ENCODE data around the gene ST6GAL1.
A peak's percentile ranks its signal among the peaks of the same experiment; 100 is the strongest.
"Not testable (repeated sequence)": the region's sequence is repeated elsewhere in the genome, so short reads cannot be mapped to it uniquely, and the experiment has no call there.

Gene ST6GAL1

GRCh38 chr3:186969607-186970006, 39.3 kb downstream of the ST6GAL1 start:
- Mint-ChIP-seq H3K27me3 (no peaks in the 10 kb centered on the region), H3K9me3 (no peaks in the 10 kb centered on the region), H3K4me3 (no peak overlapping the region), H3K36me3 (ENCODE audit: insufficient read depth) (peaks cover 68% of the 10 kb centered on the region), H3K27ac (ENCODE audit: low read depth) (peak overlapping the region; percentile 87), H3K4me1 (peaks cover 54% of the 10 kb centered on the region)
- no peak for DNase-seq (ENCODE audit: low spot score in 2 of 2)
- no peak for ATAC-seq (replicated peaks; ENCODE audit: extremely low read depth, poor library complexity, severe bottlenecking)

- peak overlapping the region; percentile 16 for H3K27ac Mint-ChIP-seq (ENCODE audit: low read depth)
- ATAC-seq (replicated peaks; ENCODE audit: extremely low read depth, poor library complexity, severe bottlenecking); DNase-seq (ENCODE audit: low spot score in 2 of 2); H3K9me3 Mint-ChIP-seq; H3K4me3 Mint-ChIP-seq; H3K27me3 Mint-ChIP-seq: not testable (repeated sequence)
- peaks cover 63% of the 10 kb centered on the region for H3K4me1 Mint-ChIP-seq
- H3K36me3 Mint-ChIP-seq (ENCODE audit: insufficient read depth), result peaks cover 64% of the 10 kb centered on the region
These were observed 40.8 kb downstream of the ST6GAL1 start for GRCh38 chr3:186971106-186971505.

GRCh38 chr3:186971578-186971977, 41.3 kb downstream of the ST6GAL1 start:
- ATAC-seq (replicated peaks; ENCODE audit: extremely low read depth, poor library complexity, severe bottlenecking) (no peak), DNase-seq (ENCODE audit: low spot score in 2 of 2) (no peak)
- peaks cover 64% of the 10 kb centered on the region for H3K36me3 Mint-ChIP-seq (ENCODE audit: insufficient read depth)

GRCh38 chr3:186973702-186974101, 43.4 kb downstream of the ST6GAL1 start:
- no peaks in the 10 kb centered on the region for H3K9me3 Mint-ChIP-seq
- peaks cover 56% of the 10 kb centered on the region for H3K36me3 Mint-ChIP-seq (ENCODE audit: insufficient read depth)
- peak overlapping the region; percentile 51 for H3K27ac Mint-ChIP-seq (ENCODE audit: low read depth)
- no peak for ATAC-seq (replicated peaks; ENCODE audit: extremely low read depth, poor library complexity, severe bottlenecking)
- no peaks in the 10 kb centered on the region for H3K27me3 Mint-ChIP-seq
- H3K4me3 Mint-ChIP-seq, result no peak overlapping the region
- DNase-seq (ENCODE audit: low spot score in 2 of 2), result no peak
- H3K4me1 Mint-ChIP-seq, result peaks cover 49% of the 10 kb centered on the region

More at GRCh38 chr3:186971578-186971977, 41.3 kb downstream of the ST6GAL1 start:
- peak overlapping the region; percentile 16 for H3K27ac Mint-ChIP-seq (ENCODE audit: low read depth)
- H3K4me3 Mint-ChIP-seq, result no peak overlapping the region
- no peaks in the 10 kb centered on the region for H3K9me3 Mint-ChIP-seq
- no peaks in the 10 kb centered on the region for H3K27me3 Mint-ChIP-seq
- peaks cover 63% of the 10 kb centered on the region for H3K4me1 Mint-ChIP-seq

- DNase-seq (ENCODE audit: low spot score in 2 of 2) (no peak), ATAC-seq (replicated peaks; ENCODE audit: extremely low read depth, poor library complexity, severe bottlenecking) (no peak)
- H3K9me3 Mint-ChIP-seq, result no peaks in the 10 kb centered on the region
- H3K27me3 Mint-ChIP-seq, result no peaks in the 10 kb centered on the region
- peaks cover 50% of the 10 kb centered on the region for H3K4me1 Mint-ChIP-seq
- peaks cover 53% of the 10 kb centered on the region for H3K36me3 Mint-ChIP-seq (ENCODE audit: insufficient read depth)
- no peak overlapping the region for H3K4me3 Mint-ChIP-seq
- peak overlapping the region; percentile 7 for H3K27ac Mint-ChIP-seq (ENCODE audit: low read depth)
These were observed 44.5 kb downstream of the ST6GAL1 start for GRCh38 chr3:186974824-186975313.

- H3K36me3 Mint-ChIP-seq (ENCODE audit: insufficient read depth), result peaks cover 50% of the 10 kb centered on the region
- no peaks in the 10 kb centered on the region for H3K9me3 Mint-ChIP-seq
- no peak for ATAC-seq (replicated peaks; ENCODE audit: extremely low read depth, poor library complexity, severe bottlenecking)
- peaks cover 52% of the 10 kb centered on the region for H3K4me1 Mint-ChIP-seq
- peak overlapping the region; percentile 7 for H3K27ac Mint-ChIP-seq (ENCODE audit: low read depth)
- DNase-seq (ENCODE audit: low spot score in 2 of 2), result no peak
- no peaks in the 10 kb centered on the region for H3K27me3 Mint-ChIP-seq
- H3K4me3 Mint-ChIP-seq, result no peak overlapping the region
These were observed 45.4 kb downstream of the ST6GAL1 start for GRCh38 chr3:186975726-186976125.

GRCh38 chr3:186976837-186977750, 46.8 kb downstream of the ST6GAL1 start:
- no peaks in the 10 kb centered on the region for H3K27me3 Mint-ChIP-seq
- H3K27ac Mint-ChIP-seq (ENCODE audit: low read depth), result no peak overlapping the region
- no peak for DNase-seq (ENCODE audit: low spot score in 2 of 2)
- H3K9me3 Mint-ChIP-seq, result no peaks in the 10 kb centered on the region
- peaks cover 58% of the 10 kb centered on the region for H3K4me1 Mint-ChIP-seq
- no peak overlapping the region for H3K4me3 Mint-ChIP-seq
- H3K36me3 Mint-ChIP-seq (ENCODE audit: insufficient read depth), result peaks cover 50% of the 10 kb centered on the region
- ATAC-seq (replicated peaks; ENCODE audit: extremely low read depth, poor library complexity, severe bottlenecking), result no peak

GRCh38 chr3:186978712-186979111, 48.4 kb downstream of the ST6GAL1 start:
- Mint-ChIP-seq H3K4me3 (no peak overlapping the region), H3K9me3 (no peaks in the 10 kb centered on the region), H3K4me1 (peaks cover 55% of the 10 kb centered on the region), H3K27ac (ENCODE audit: low read depth) (peak overlapping the region; percentile 72), H3K36me3 (ENCODE audit: insufficient read depth) (peaks cover 49% of the 10 kb centered on the region), H3K27me3 (no peaks in the 10 kb centered on the region)
- ATAC-seq (replicated peaks; ENCODE audit: extremely low read depth, poor library complexity, severe bottlenecking) (no peak), DNase-seq (ENCODE audit: low spot score in 2 of 2) (no peak)

- H3K36me3 Mint-ChIP-seq (ENCODE audit: insufficient read depth), result peaks cover 48% of the 10 kb centered on the region
- ATAC-seq (replicated peaks; ENCODE audit: extremely low read depth, poor library complexity, severe bottlenecking) (no peak), DNase-seq (ENCODE audit: low spot score in 2 of 2) (no peak)
- H3K27ac Mint-ChIP-seq (ENCODE audit: low read depth), result no peak overlapping the region
- H3K4me1 Mint-ChIP-seq, result peaks cover 59% of the 10 kb centered on the region
- H3K27me3 Mint-ChIP-seq, result no peaks in the 10 kb centered on the region
- H3K9me3 Mint-ChIP-seq, result no peaks in the 10 kb centered on the region
- no peak overlapping the region for H3K4me3 Mint-ChIP-seq
These were observed 49.5 kb downstream of the ST6GAL1 start for GRCh38 chr3:186979852-186980251.

GRCh38 chr3:186980989-186981388, 50.7 kb downstream of the ST6GAL1 start:
- peaks cover 52% of the 10 kb centered on the region for H3K4me1 Mint-ChIP-seq
- H3K4me3 Mint-ChIP-seq, result no peak overlapping the region
- no peaks in the 10 kb centered on the region for H3K9me3 Mint-ChIP-seq
- ATAC-seq (replicated peaks; ENCODE audit: extremely low read depth, poor library complexity, severe bottlenecking) (no peak), DNase-seq (ENCODE audit: low spot score in 2 of 2) (no peak)
- H3K27me3 Mint-ChIP-seq, result no peaks in the 10 kb centered on the region
- peaks cover 46% of the 10 kb centered on the region for H3K36me3 Mint-ChIP-seq (ENCODE audit: insufficient read depth)
- H3K27ac Mint-ChIP-seq (ENCODE audit: low read depth), result peak overlapping the region; percentile 11

GRCh38 chr3:186983659-186984058, 53.3 kb downstream of the ST6GAL1 start:
- Mint-ChIP-seq H3K9me3 (no peaks in the 10 kb centered on the region), H3K36me3 (ENCODE audit: insufficient read depth) (peaks cover 40% of the 10 kb centered on the region), H3K27ac (ENCODE audit: low read depth) (peak overlapping the region; percentile 30), H3K4me1 (peaks cover 71% of the 10 kb centered on the region), H3K4me3 (no peak overlapping the region), H3K27me3 (no peaks in the 10 kb centered on the region)
- no peak for ATAC-seq (replicated peaks; ENCODE audit: extremely low read depth, poor library complexity, severe bottlenecking)
- no peak for DNase-seq (ENCODE audit: low spot score in 2 of 2)

- Mint-ChIP-seq H3K36me3 (ENCODE audit: insufficient read depth) (peaks cover 41% of the 10 kb centered on the region), H3K4me1 (peaks cover 71% of the 10 kb centered on the region), H3K9me3 (no peaks in the 10 kb centered on the region), H3K27me3 (no peaks in the 10 kb centered on the region), H3K27ac (ENCODE audit: low read depth) (peak overlapping the region; percentile 30), H3K4me3 (no peak overlapping the region)
- ATAC-seq (replicated peaks; ENCODE audit: extremely low read depth, poor library complexity, severe bottlenecking), result no peak
- DNase-seq (ENCODE audit: low spot score in 2 of 2), result no peak
These were observed 53.7 kb downstream of the ST6GAL1 start for GRCh38 chr3:186984064-186984463.
